PC-3 (cell line): ENCODE measurements around the gene RAB3C. TPM values are rescaled to one million over a fixed set of nuclear protein-coding genes. Genes with fewer than 3 reads are reported as not detected.

ENCODE experiments used
- ATAC-seq: fragments of 200-7000 bp; cut with Tn5 transposase; 2 replicates; pipeline ENCODE4 v1.9.1; 2020; ENCODE audit warnings: mild to moderate bottlenecking, moderate library complexity
- BruUV-seq: library from RNA; stranded (reverse); fragments of 400-500 nt; replicated peaks from 2 replicates; lab custom pipeline; 2021; lab: Mats Ljungman, UMichigan
- CTCF ChIA-PET: fragments of 300-600 bp; sonication (Branson Sonifier 250); formaldehyde crosslinking; loops from one replicate; lab custom pipeline; 2022; ENCODE audit warnings: antibody characterized with exemption; lab: Charles Lee
- POLR2A ChIA-PET: fragments of 300-600 bp; sonication (Branson Sonifier 250); formaldehyde crosslinking; loops from one replicate; lab custom pipeline; 2022; ENCODE audit warnings: antibody characterized with exemption; ENCODE audit not compliant: unreplicated experiment; lab: Charles Lee
- DNase-seq: peaks from one replicate; pipeline ENCODE4 v3.0.0-alpha.2; 2015
- H2AFZ ChIP-seq: fragments of 300-600 bp; sonication (generic); 2 replicates; pipeline ENCODE4 v1.6.0; 2016; ENCODE audit warnings: antibody characterized with exemption, low read length
- H3F3A ChIP-seq: fragments of 300-600 bp; sonication (generic); one replicate; pipeline ENCODE4 v1.6.0; 2017; ENCODE audit warnings: antibody characterized with exemption, low read length, control low read depth, mild to moderate bottlenecking; ENCODE audit not compliant: unreplicated experiment
- H3K27ac ChIP-seq: fragments of 300-600 bp; sonication (generic); 2 replicates; pipeline ENCODE4 v1.5.1; 2016; ENCODE audit warnings: mild to moderate bottlenecking, low read length
- H3K27me3 ChIP-seq: fragments of 300-600 bp; sonication (generic); 2 replicates; pipeline ENCODE4 v1.6.1; 2016; ENCODE audit warnings: low read length, mixed read lengths
- H3K36me3 ChIP-seq: fragments of 300-600 bp; sonication (generic); 2 replicates; pipeline ENCODE4 v1.6.1; 2016; ENCODE audit warnings: low read depth, mixed run types, low read length, mixed read lengths
- H3K4me1 ChIP-seq: fragments of 300-600 bp; sonication (generic); 2 replicates; pipeline ENCODE4 v1.5.1; 2016; ENCODE audit warnings: low read length; ENCODE audit not compliant: insufficient read depth
- H3K4me2 ChIP-seq: fragments of 300-600 bp; sonication (generic); 2 replicates; pipeline ENCODE4 v1.6.0; 2016; ENCODE audit warnings: low read length
- H3K4me3 ChIP-seq: fragments of 300-600 bp; sonication (generic); 2 replicates; pipeline ENCODE4 v1.5.1; 2016; ENCODE audit warnings: mild to moderate bottlenecking, low read length, mixed read lengths
- H3K79me2 ChIP-seq: fragments of 300-600 bp; sonication (generic); 2 replicates; pipeline ENCODE4 v1.6.1; 2017; ENCODE audit warnings: low read length, mixed read lengths
- H3K9ac ChIP-seq: fragments of 300-600 bp; sonication (generic); 2 replicates; pipeline ENCODE4 v1.6.0; 2016; ENCODE audit warnings: mild to moderate bottlenecking, low read length
- H3K9me2 ChIP-seq: fragments of 300-600 bp; sonication (generic); replicated peaks from 2 replicates; pipeline ENCODE4 v1.6.1; 2016; ENCODE audit warnings: mixed run types, low read length, mixed read lengths
- H3K9me3 ChIP-seq: fragments of 300-600 bp; sonication (generic); 2 replicates; pipeline ENCODE4 v1.6.1; 2016; ENCODE audit warnings: low read length, mixed read lengths
- H4K20me1 ChIP-seq: fragments of 300-600 bp; sonication (generic); 2 replicates; pipeline ENCODE4 v1.6.1; 2016; ENCODE audit warnings: low read length, mixed read lengths
- CTCF ChIP-seq: fragments of 300-600 bp; sonication (generic); conservative IDR thresholded peaks from 2 replicates; pipeline ENCODE4 v1.5.1; 2017; ENCODE audit warnings: antibody characterized with exemption, low read depth, mild to moderate bottlenecking, low read length
- EZH2 ChIP-seq: fragments of 300-600 bp; sonication (generic); IDR thresholded peaks from one replicate; pipeline ENCODE4 v1.6.1; 2017; ENCODE audit warnings: antibody characterized with exemption, mild to moderate bottlenecking, low read length; ENCODE audit not compliant: unreplicated experiment
- EZH2phosphoT487 ChIP-seq: fragments of 300-600 bp; sonication (generic); IDR thresholded peaks from 2 replicates; pipeline ENCODE4 v1.6.1; 2018; ENCODE audit warnings: mild to moderate bottlenecking, antibody characterized with exemption, low read length, borderline replicate concordance
- intact Hi-C: fragments of 100-400 bp; cut with micrococcal nuclease; formaldehyde crosslinking; loops from 2 replicates; pipeline ENCODE4 v1.9.0; 2023
- total RNA-seq: library from RNA; depleted of rRNA; stranded (reverse); fragments of >200 nt; gene quantifications from 2 replicates; pipeline ENCODE4 v1.2.3, GENCODE V29; 2014

Gene RAB3C
- total RNA-seq, 1 experiment from 2014 or later: not detected

GRCh38 chr5:58786035-58786434, 203.2 kb downstream of the RAB3C start:
- BruUV-seq: no TSS peak
- intact Hi-C loops: no loop called here
- Histone ChIP-seq H3K9me3 (no peaks in the 10 kb centered on the region), H3K27ac (no peak overlapping the region), H3K36me3 (no peaks in the 10 kb centered on the region), H2AFZ (no peak overlapping the region), H3K4me1 (no peaks in the 10 kb centered on the region), H3F3A (no peaks in the 10 kb centered on the region), H3K79me2 (no peaks in the 10 kb centered on the region), H3K9ac (no peak overlapping the region), H4K20me1 (no peaks in the 10 kb centered on the region), H3K9me2 (no peaks in the 10 kb centered on the region), H3K4me3 (no peak overlapping the region), H3K4me2 (no peak overlapping the region), H3K27me3 (peaks cover 38% of the 10 kb centered on the region)
- ChIA-PET POLR2A (no interaction called here), CTCF (interaction anchor here (0.6 kb wide), 1 partner anchor 71 kb away, joined by 3 read pairs; no protein-coding TSS in a partner anchor)
- no peak for DNase-seq
- no peak for ATAC-seq
- TF ChIP-seq EZH2phosphoT487: no peak
- no peak for TF ChIP-seq CTCF
- TF ChIP-seq EZH2: no peak

DNA sequence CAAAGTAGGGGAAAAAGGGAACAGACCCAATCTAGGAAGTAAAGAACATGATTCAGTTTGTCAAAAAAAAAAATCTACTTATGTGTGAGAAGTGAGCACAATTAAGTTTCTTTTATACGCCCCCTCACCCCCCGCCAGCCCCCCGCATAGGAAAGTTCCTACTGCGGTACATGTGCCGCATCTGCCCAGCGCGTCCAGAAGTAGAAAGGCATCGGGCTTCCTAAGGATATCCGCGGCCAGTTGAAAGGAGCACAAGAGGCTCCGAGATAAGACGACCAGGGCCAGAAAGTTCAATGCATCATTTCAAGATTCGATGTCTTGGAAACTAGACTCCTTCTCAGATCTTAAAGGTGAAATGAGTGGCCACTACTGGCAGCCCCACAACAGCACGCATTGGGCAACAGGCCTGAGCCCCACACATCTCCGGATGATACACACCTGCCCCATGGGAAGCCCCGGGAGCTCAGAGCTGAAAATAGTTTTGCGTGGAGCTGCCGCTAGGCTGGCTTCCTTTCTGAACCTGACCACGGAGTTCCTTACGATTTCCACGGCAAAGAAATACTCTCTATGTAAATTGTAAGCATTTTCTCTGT, 203.9 kb downstream of the RAB3C start:
- ATAC-seq (no peak), DNase-seq (no peak)

More for the DNA sequence above, 203.9 kb downstream of the RAB3C start:
- H3K9me3 ChIP-seq: no peaks in the 10 kb centered on the region
- H3F3A ChIP-seq: no peaks in the 10 kb centered on the region
- no peaks in the 10 kb centered on the region for H4K20me1 ChIP-seq
- H3K9me2 ChIP-seq: no peaks in the 10 kb centered on the region
- H2AFZ ChIP-seq: no peak overlapping the region
- H3K36me3 ChIP-seq: no peaks in the 10 kb centered on the region
- CTCF ChIA-PET: no interaction called here
- no peak overlapping the region for H3K4me2 ChIP-seq
- H3K79me2 ChIP-seq: no peaks in the 10 kb centered on the region
- H3K4me3 ChIP-seq: no peak overlapping the region
- no peak overlapping the region for H3K9ac ChIP-seq
- BruUV-seq: no TSS peak
- POLR2A ChIA-PET: no interaction called here
- intact Hi-C loops: no loop called here
- H3K27ac ChIP-seq: no peak overlapping the region
- TF ChIP-seq CTCF (no peak), EZH2 (no peak), EZH2phosphoT487 (no peak)
- H3K4me1 ChIP-seq: no peaks in the 10 kb centered on the region
- peaks cover 38% of the 10 kb centered on the region for H3K27me3 ChIP-seq
